HFF-Myc (cell line): Measurements from ENCODE around the gene AGXT.
A peak's percentile ranks its signal among the peaks of the same experiment; 100 is the strongest.
"Not testable (repeated sequence)": the region's sequence is repeated elsewhere in the genome, so short reads cannot be mapped to it uniquely, and the experiment has no call there.

Experiments
- DNase-seq: peaks from one replicate; pipeline ENCODE4 v3.0.0-alpha.2; 2011; ENCODE audit warnings: low read depth; ENCODE audit errors: extremely low read depth
- H3K4me3 ChIP-seq: replicated peaks from 2 replicates; pipeline ENCODE4 v1.5.1; 2011; ENCODE audit warnings: low read depth, mild to moderate bottlenecking, control low read depth, low read length
- CTCF ChIP-seq: IDR thresholded peaks from 2 replicates; pipeline ENCODE4 v1.5.1; 2012; ENCODE audit warnings: mild to moderate bottlenecking, low read depth, low read length, control low read depth; ENCODE audit errors: missing control alignments

Gene AGXT

DNA sequence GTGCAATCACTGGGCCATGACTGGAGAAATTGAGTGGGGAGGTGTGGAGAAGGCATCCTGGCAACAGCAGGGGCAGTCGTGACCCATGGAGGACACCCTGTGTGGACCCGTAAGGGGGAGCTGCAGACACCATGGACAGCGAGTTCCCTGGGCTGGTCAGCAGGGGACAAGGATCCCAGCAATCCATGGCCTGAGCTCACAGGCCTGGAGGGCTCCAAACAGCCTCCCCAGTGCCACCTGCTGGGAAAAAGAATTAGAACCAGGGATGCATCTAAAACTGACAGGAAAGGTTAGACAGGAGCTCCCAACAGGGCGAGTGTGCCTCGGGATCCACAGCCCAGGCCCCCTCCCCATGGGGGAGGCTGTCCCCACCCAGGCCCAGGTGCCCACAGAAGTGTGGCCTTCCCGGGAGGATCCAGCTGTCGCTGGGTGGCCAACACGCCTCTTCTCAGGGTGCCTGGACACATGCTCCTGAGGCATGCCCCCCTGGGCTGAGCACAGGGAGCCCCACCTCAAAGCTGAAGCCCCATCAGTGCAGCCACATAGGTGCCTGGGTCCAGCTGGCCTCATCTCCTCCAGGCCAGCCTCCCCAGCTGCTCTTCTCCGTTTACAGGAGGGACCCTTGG is 28.1 kb upstream of the AGXT start:
- TF ChIP-seq CTCF, result peak; percentile 56
- peak; percentile 19 for DNase-seq
- H3K4me3 ChIP-seq, result no peak overlapping the region

DNA sequence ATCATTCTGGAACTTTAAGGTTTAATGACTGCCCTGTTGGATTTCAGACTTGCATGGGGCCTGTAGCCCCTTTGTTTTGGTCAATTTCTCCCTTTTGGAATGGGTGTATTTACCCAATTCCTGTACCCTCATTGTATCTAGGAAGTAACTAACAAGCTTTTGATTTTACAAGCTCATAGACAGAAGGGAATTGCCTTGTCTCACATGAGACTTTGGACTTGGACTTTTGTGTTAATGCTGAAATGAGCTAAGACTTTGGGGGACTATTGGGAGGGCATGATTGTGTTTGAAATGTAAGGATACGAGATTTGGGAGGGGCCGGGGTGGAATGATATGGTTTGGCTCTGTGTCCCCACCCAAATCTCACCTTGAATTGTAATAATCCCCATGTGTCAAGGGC is 22.3 kb upstream of the AGXT start:
- DNase-seq, H3K4me3 ChIP-seq: not testable (repeated sequence)

DNA sequence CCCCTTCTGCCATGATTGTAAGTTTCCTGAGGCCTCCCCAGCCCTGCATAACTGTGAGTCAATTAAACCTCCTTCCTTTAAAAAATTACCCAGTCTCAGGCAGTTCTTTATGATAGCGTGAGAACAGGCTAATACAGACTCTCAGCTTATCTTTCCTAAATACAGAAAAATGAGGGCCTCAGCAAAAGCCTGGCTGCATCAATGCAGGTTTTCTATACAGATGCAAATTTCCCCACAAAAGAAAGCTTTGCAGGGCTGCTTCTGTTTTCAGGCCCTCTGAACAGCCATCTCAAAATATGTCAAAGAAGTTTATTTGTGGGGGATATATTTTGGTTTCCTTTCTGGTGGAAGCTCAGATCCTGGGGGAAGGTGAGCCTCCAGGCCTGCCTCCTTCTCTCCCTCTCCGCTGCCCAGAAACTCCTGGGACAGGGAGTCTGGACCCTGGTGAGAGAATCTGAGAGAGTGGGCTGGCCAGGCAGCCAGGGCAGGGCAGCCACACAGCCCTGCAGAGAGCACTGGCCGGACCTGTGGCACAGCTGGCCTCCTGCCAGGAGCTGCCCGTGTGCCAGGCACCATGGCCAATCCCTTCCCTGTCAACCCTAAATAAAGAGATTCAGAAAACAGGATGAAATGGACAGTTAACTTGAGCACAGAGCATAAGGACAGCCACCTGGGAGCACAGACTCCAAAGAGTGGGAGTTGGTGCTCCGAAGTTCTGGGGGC is 21.6 kb upstream of the AGXT start:
- no peak overlapping the region for H3K4me3 ChIP-seq
- DNase-seq, result no peak
- TF ChIP-seq CTCF, result no peak

DNA sequence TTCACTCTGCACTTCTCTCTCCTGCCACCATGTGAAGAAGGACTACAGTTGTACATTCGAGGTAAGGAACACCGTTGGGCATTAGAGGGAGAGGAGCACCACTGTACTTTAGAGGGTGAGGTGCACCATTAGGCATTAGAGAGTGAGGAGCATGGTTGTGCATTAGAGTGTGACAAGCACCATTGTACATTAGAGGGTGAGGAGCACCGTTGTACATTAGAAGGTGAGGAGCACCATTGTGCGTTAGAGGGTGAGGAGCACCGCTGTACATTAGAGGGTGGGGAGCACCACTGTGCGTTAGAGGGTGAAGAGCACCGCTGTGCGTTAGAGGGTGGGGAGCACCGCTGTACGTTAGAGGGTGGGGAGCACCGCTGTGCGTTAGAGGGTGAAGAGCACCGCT is 20.8 kb upstream of the AGXT start:
- DNase-seq, result no peak
- no peak for TF ChIP-seq CTCF

DNA sequence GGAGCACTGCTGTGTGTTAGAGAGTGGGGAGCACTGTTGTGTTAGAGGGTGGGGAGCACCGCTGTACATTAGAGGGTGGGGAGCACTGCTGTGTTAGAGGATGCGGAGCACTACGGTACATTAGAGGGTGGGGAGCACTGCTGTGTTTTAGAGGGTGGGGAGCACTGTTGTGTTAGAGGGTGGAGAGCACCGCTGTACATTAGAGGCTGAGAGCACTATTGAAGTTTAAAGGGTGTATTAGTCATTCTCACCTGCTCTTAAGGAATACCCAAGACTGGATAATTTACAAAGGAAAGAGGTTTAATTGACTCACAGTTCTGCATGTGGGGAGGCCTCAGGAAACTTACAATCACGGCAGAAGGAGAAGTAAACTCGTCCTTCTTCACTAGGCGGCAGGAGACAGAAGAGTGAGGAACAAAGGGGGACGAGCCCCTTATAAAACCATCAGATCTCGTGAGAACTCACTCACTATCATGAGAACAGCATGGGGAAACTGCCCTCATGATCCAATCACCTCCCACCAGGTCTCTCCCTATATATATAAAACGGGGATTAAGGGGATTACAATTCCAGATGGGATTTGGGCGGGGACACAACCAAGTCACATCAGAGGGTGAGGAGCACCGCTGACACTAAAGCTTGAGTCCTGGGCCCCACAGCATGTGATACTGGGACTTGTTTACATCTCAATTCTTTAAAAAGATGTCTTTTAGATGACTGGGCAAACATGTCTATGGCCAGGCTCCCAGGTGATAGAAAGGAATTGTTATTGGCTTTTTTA is 19.5 kb upstream of the AGXT start:
- TF ChIP-seq CTCF, result no peak
- no peak overlapping the region for H3K4me3 ChIP-seq
- DNase-seq, result no peak

More for the DNA sequence above, 20.8 kb upstream of the AGXT start:
- no peak overlapping the region for H3K4me3 ChIP-seq

DNA sequence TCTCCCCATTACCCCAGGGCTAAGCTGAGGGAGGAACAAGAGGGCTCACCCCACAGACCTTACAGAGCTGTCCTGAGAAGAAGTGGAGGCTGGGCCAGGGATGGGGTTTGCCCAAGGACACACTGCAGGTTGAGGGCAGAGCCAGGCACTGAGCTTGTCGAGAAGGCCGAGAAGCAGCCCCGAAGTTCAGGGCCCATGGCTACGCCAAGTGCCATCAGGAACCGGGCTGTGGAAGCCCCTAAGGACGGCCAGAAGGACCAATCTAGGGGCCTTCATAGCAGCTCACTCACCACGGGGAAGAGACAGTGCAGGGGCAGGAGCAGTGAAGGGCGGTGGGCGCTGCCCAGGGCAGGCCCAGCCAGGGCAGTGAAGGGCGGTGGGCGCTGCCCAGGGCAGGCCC is 18.6 kb upstream of the AGXT start:
- DNase-seq, result no peak
- no peak overlapping the region for H3K4me3 ChIP-seq
- TF ChIP-seq CTCF, result no peak

- no peak overlapping the region for H3K4me3 ChIP-seq
- no peak for TF ChIP-seq CTCF
- no peak for DNase-seq
Observed at GRCh38 chr2:240850756-240851077, 17.9 kb upstream of the AGXT start.
